Skin of body (tissue), 2 donors: ENCODE results near the gene NMNAT2. TPM values are rescaled to one million over a fixed set of nuclear protein-coding genes. Genes with fewer than 3 reads are reported as not detected.

ENCODE experiments used
- DNase-seq: peaks from one replicate; lab custom pipeline; 2025; lab: John Stamatoyannopoulos, UW
- total RNA-seq: library from RNA; depleted of rRNA; stranded (reverse); fragments of >200 nt; gene quantifications from one replicate; pipeline ENCODE4 v1.2.3, GENCODE V29; 2014

The NMNAT2 gene
- total RNA-seq, 1 donor from 2014 or later = 0.79 TPM

- DNase-seq = no peak
Observed at GRCh38 chr1:183366116-183366515, 52.1 kb downstream of the NMNAT2 start.

GRCh38 chr1:183365676-183366075 lies 52.5 kb downstream of the NMNAT2 start:
- no peak for DNase-seq

DNA sequence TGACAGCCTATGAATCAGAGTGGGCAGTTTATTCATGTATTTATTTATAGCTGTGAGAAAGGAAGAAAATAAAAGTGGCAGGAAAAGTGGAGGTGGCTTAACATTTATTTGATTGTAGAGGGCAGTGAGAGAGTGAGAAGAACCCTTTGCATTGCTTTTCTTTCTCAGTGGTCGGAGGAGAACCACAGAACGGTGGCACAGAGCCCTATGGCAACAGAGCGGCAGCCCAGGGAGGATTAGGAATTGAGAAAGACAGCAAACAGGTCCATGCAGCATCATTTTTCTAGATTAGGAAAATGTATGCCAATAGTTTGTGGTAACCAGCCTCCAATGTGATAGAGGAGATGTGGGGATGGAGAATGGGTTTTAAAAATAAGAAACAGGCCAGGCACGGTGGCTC lies 53.1 kb downstream of the NMNAT2 start:
- DNase-seq = no peak

- no peak for DNase-seq
Observed at GRCh38 chr1:183363972-183364371, 54.2 kb downstream of the NMNAT2 start.

DNA sequence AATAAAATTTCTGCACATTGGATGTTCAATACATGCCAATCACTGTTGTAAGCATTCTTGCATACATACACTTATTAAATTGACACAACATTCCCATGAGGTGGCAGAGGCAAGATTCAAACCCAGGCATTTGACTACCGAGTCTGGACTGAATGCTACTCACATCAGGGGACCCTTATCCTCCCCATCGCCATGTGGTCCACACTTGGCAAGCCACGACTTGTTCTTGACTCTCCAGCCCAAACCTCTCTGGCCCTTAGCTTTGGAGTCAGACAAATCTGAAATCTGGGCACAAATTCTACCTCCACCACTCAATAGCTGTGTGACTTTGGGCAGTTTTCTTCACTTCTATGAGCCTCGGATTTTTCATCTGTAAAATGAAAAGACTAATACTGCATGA lies 57.1 kb downstream of the NMNAT2 start:
- no peak for DNase-seq

DNA sequence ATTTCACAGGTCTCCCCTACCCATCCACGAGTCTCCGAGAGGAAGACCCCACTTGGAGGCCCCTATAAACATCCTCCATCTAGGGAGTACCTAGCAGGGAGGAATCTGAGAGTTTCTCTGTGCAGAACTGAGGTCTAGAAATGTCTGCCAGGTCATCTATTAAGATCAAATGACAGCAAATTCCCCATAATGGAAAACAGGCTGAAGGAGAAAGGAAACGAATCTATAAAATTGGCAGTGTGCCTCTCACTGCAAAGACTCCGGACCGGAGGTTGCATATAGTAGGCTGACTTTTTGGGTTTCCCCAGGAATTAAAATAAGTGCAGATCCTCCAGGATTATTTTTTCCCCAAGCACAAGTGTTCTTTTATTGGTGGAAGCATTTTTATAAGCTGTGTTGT lies 57.7 kb downstream of the NMNAT2 start:
- DNase-seq = peak; percentile 1

DNA sequence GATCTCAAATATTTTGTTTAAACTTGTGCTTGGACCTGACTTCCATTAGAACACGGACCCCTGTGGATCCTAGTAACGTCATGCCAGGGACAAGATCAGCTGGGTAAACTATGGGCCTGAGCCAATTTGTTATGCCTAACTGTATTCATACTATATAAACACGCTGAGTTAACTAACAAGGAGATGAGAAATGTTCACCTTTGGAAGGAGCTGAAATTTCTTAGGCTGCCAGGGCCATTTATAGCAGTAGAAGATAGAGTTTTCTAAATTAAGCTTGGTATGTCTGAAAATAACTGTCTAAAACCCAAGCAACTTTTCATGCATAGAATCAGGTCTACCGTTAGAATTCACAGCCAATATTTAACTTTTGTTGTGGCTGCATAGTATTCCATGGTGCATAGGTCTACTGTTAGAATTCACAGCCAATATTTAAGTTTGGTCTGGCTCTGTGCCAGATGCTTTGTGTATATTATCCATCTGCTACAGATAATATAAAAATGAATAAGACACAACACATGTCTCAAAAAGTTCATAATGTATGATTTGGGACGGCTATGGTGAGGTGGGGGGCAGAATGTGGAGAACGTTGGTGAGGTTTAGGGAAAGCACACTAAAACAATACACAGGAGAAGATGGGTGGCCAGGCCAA lies 61.5 kb downstream of the NMNAT2 start:
- no peak for DNase-seq

DNA sequence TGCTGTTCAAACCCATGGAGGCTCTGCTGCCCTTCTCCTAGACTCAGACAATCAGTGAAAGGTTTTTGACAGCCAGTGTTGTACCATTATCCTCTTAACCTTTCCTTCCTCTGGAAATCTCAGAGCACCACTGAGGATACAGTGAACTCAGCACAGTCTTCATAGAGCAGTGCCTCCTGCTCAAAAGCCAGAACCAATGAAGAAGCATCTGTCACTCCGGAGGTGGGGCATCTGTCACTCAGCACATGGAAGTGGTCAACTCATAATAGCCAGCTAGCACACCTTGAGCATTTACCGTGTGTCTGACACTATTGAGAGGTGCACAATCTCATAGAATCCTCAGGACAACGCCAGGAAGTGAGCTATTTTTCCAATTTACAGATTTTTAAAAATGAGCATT lies 62.4 kb downstream of the NMNAT2 start:
- DNase-seq = no peak

DNA sequence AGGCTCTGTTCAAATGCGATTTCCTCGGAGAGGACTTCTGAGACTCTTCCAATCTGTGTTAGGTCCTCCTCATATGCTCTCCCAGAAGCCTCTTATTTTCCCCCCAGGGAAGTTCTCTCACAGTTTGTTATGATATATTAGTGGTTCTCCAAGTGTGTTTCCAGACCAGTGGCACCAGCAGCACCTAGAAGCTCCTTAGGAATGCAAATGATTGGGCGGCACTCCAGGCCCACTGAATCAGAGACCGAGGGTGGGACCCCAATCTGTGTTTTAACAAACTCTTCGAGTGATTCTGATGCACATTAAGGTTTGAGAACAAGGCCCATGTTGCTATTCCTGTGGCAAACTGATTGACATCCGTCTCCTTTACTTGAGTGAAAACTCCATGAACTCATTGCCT lies 63.0 kb downstream of the NMNAT2 start:
- DNase-seq = no peak

DNA sequence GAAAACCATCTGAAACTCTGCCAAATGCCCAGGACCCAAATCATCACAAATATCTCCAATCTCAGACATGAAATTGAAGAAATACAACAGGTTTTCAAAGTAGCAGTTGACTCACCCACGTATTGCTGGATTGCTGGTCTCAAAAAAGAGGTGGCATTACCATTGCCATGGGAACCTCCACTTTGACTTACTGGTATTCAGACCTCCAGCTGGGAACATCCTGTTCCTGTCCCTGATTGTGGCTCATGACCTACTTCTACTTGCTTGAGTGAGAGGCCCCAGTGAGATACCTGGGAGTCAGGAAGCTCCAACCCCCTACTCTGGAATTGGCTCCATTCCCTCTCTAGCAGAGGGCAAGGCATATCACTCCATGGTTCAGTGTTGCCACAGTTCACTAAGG lies 64.6 kb downstream of the NMNAT2 start:
- no peak for DNase-seq

- peak; percentile 41 for DNase-seq
Observed at GRCh38 chr1:183349201-183349711, 68.9 kb downstream of the NMNAT2 start.

DNA sequence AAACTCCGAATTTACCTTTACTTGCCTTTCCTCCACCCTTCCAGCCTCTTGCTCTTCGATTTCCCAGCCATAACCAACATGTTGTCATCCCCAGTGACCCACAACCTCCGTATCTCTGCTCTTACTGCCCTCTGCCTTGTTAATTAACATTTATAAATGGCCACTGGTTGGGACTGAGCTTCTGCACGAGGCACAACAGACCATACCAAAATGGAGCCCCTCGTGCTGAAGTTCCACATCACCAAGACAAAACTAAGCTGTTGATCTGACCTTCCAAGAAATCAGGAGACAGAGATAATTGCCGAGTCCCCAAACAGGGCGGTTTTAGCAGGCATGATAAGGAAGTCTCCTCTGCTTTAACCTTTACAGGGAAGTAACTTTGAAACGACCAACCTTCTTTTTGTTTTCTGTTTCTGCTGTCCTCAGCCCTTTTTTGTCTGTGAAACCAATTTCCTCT lies 71.9 kb downstream of the NMNAT2 start:
- DNase-seq = no peak

GRCh38 chr1:183339556-183340167 lies 78.5 kb downstream of the NMNAT2 start:
- DNase-seq = no peak

DNA sequence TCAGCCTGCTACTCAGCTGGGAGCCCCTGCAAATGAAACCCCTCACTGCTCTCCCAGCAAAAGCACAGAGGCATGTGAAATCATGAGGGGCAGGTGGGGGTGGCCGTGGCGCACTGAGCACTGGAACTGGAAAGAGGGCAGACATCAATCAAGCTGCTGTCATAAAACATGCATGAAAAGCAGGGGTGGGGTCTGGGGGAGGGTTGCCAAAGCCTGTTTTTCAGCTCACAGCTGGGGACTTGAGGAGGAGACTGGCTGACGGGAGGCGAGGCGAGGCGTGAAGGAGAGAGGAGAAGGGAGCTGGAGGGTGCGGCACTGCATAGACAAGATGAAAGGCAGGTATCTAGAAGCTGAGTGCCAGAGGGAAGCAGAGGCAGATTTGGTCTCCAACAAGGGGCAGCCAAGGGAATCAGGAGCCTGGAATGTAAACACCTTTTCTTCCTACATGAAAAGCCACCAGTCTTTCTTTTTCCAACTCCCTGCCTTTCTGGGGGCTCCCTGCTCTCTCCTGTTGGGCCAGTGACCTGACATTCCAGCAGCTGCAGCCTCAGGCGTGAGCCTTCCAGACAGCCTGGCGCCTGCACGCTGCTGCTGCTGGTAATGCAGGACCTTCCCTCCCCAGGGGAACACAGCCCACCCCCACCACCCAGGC lies 87.0 kb downstream of the NMNAT2 start:
- peak; percentile 11 for DNase-seq

DNA sequence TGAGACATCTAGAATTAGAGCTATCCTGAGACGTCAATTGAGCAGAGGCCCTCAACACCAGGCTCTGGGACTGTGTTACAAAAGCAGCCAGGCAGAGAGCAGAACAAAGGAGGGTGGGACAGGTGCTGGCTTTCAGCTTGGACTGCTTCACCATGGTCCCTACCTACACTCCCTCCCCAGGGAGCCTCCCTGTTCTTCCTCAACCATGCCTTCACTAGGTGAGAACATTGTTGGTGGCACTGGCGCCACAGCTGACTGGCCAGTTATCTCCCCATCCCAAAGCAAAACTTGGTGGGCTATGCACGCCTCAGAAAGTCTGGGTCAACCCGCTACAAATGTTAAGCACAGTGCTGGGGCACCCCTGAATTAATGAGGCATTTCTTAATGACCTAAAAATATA lies 87.8 kb downstream of the NMNAT2 start:
- no peak for DNase-seq

- DNase-seq = no peak
Observed at GRCh38 chr1:183328371-183328770, 89.8 kb downstream of the NMNAT2 start.

DNA sequence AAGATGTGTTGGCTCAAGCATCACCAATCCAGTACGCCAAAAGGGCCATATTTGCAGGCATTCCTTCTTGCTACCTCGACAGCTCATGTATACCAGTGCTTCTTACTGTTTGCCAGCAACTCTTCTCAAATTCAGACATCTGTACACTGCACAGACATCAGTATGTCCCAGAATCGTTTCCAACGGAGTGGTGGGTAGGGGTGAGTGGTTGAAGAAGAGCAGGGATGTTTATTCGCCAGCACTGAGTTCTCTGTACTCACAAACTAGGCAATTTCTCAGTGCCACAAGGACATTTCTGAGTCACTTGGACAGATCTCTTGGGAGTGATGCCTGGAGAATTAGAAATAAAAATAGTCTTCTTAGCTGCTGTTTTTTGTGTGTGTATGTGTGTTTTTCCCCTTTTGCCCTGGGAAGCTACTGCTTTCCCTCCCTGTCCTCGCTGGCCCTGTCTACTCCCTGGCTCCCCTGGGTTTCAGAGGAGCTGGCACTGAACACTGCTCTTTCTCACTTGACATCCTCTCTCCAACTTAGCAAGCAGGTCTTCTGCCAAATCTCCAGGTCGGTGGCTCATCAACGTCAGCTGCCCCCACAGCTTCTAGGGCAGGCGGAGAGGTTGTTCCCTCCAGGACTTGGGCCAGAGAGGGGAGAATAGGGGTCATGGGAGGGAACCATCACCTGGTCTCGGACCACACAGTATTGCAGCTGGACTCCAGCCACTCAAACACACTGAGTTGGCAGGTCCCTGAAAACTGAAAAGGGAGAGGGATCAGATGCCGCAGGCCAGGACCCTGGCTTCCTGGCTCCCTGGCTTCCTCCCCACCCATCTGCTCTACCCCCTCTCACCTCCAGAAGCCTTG lies 90.5 kb downstream of the NMNAT2 start:
- DNase-seq = peak; percentile 14

- DNase-seq = no peak
Observed at GRCh38 chr1:183323849-183324683, 94.1 kb downstream of the NMNAT2 start.

- DNase-seq = no peak
Observed at GRCh38 chr1:183319606-183320005, 98.6 kb downstream of the NMNAT2 start.

- no peak for DNase-seq
Observed at GRCh38 chr1:183319051-183319450, 99.1 kb downstream of the NMNAT2 start.

DNA sequence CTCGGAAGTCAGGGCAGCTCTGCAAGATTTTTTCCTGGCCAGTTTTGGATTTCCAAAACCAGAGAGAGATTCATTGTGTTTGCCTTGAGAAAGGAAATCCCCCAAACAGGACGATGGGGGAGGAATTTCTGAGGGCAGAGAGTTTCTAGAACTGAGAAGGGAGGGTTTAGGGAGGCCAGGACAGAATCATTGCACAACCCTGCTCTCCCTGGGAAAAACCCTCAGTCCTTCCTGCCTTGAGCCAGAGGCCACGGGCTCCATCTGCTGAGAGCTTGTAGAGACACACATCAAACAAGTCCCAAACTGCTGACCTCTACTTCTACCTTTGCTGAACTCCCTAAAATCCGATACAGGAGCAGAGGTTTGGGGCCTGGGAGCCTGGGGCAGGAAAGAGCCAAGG lies 99.7 kb downstream of the NMNAT2 start:
- DNase-seq = peak; percentile 80
